GM19023 (cell line): Measurements from ENCODE around the gene PCDHGB7.
"Not testable (repeated sequence)": the region's sequence is repeated elsewhere in the genome, so short reads cannot be mapped to it uniquely, and the experiment has no call there.

Experiments used
- ATAC-seq: cut with Tn5 transposase; IDR thresholded peaks from one replicate; pipeline ENCODE4 v1.9.1; 2021; ENCODE audit warnings: mild to moderate bottlenecking, moderate library complexity; ENCODE audit not compliant: unreplicated experiment

The PCDHGB7 gene

GRCh38 chr5:141394401-141395187, 22.9 kb upstream of the PCDHGB7 start:
- ATAC-seq: not testable (repeated sequence)

- ATAC-seq: peak; percentile 88
These were observed 19.5 kb upstream of the PCDHGB7 start, which contains the start of gene PCDHGB5 for GRCh38 chr5:141397756-141398551. TSS of gene PCDHGB5 (plus strand) at chr5:141397947. CDS start at chr5:141398128, 181 bp downstream.

- ATAC-seq: no peak
These were observed 18.9 kb upstream of the PCDHGB7 start for GRCh38 chr5:141398608-141399007.

GRCh38 chr5:141399555-141400258, 17.8 kb upstream of the PCDHGB7 start:
- no peak for ATAC-seq

- ATAC-seq: no peak
These were observed 14.8 kb upstream of the PCDHGB7 start, which contains the start of gene PCDHGA9 for GRCh38 chr5:141402553-141403243. TSS of gene PCDHGA9 (plus strand) at chr5:141402778. CDS start at chr5:141402953, 175 bp downstream.

- no peak for ATAC-seq
These were observed 14.1 kb upstream of the PCDHGB7 start for GRCh38 chr5:141403387-141403786.

- ATAC-seq: not testable (repeated sequence)
These were observed 9.5 kb upstream of the PCDHGB7 start, which contains the start of gene PCDHGB6 for GRCh38 chr5:141407790-141408505. TSS of gene PCDHGB6 (plus strand) at chr5:141408021. CDS start at chr5:141408203, 182 bp downstream.

GRCh38 chr5:141409598-141410306, 7.7 kb upstream of the PCDHGB7 start:
- no peak for ATAC-seq

GRCh38 chr5:141411575-141411974, 5.9 kb upstream of the PCDHGB7 start:
- ATAC-seq: no peak

GRCh38 chr5:141412854-141413539, 4.5 kb upstream of the PCDHGB7 start, which contains the start of gene PCDHGA10:
TSS of gene PCDHGA10 (plus strand) at chr5:141412987. CDS start at chr5:141413176, 189 bp downstream.
- ATAC-seq: peak; percentile 62

GRCh38 chr5:141413540-141414069, 3.9 kb upstream of the PCDHGB7 start:
- no peak for ATAC-seq

GRCh38 chr5:141414548-141415274, 2.8 kb upstream of the PCDHGB7 start:
- ATAC-seq: not testable (repeated sequence)

GRCh38 chr5:141415275-141415618, 2.2 kb upstream of the PCDHGB7 start:
- ATAC-seq: not testable (repeated sequence)

- ATAC-seq: no peak
These were observed 1.8 kb downstream of the PCDHGB7 start for GRCh38 chr5:141419074-141419880.

GRCh38 chr5:141420855-141421488, 3.5 kb downstream of the PCDHGB7 start, which contains the start of gene PCDHGA11:
TSS of gene PCDHGA11 (plus strand) at chr5:141421051. CDS start at chr5:141421228, 177 bp downstream.
- peak; percentile 46 for ATAC-seq

- ATAC-seq: no peak
These were observed 4.0 kb downstream of the PCDHGB7 start for GRCh38 chr5:141421489-141421855.
